ENCODE data around the gene EPHA7. TPM values are rescaled to one million over a fixed set of nuclear protein-coding genes. Genes with fewer than 3 reads are reported as not detected.
A peak's percentile ranks its signal among the peaks of the same experiment; 100 is the strongest.

EPHA7 gene
- total and polyA plus RNA-seq, 8 donors = 0.07 to 0.16 (median 0.09) TPM; not detected in 1

DNA sequence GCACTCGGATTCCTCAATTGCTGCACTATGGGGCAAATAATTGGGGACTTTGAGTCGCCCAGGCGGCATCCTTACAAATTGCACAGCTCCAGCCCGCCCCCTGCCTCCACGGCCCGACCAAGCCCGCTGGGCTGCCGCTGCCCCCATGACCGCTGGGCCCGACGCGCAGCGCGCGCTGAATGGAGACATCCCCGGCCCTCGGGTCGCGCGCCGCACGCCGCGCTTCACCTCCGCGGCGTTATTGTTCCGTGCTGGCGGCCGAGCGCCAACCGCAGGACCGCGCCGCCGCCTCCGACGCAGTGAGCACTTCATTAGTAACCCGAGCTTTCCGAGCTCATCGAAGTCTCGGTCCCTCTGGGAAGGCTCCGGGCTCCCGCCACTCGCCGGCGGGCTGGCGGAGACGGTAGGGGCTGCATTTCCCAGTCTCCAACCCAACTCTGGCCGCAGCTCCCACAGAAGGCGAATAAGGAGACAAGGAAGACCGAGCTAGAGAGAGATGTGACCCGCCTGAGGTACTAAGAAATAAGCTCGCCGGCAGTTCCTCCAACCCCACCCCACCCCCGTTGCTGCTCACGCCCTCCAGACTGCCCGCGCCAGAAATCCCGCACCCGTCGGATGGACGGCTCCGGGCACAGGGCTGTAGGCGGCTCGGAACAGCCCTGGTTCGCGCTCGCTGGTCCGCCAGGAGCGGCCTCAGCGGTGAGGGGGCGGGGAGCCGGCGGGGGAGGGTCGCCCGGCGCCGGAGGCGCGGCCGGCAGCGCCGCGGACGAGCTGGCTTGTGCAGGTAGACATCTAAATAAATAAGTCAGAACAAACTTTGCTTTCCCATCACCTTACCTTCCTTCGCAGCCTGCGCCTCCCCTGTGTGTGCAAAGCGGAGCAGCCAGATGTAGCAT, 703 bp downstream of the EPHA7 start:
- FAIRE-seq (no peak), DNase-seq (peak; percentile 3 to 69 (median 19)), ATAC-seq (peak; percentile 26 to 35 (median 32))
- peaks cover 4 to 81% (median 16%) of the 10 kb centered on the region in 4 donors for H3K27me3 ChIP-seq
- TF ChIP-seq, protein P1, sequence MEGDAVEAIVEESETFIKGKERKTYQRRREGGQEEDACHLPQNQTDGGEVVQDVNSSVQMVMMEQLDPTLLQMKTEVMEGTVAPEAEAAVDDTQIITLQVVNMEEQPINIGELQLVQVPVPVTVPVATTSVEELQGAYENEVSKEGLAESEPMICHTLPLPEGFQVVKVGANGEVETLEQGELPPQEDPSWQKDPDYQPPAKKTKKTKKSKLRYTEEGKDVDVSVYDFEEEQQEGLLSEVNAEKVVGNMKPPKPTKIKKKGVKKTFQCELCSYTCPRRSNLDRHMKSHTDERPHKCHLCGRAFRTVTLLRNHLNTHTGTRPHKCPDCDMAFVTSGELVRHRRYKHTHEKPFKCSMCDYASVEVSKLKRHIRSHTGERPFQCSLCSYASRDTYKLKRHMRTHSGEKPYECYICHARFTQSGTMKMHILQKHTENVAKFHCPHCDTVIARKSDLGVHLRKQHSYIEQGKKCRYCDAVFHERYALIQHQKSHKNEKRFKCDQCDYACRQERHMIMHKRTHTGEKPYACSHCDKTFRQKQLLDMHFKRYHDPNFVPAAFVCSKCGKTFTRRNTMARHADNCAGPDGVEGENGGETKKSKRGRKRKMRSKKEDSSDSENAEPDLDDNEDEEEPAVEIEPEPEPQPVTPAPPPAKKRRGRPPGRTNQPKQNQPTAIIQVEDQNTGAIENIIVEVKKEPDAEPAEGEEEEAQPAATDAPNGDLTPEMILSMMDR (IDR thresholded peaks at IDR 0.05) = no peak
- H3K36me3 ChIP-seq = no peaks in the 10 kb centered on the region
- no peaks in the 10 kb centered on the region for H3K9me3 ChIP-seq
- H3K27ac ChIP-seq = no peak overlapping the region
- WGBS, 2 donors = 0 to 1% methylated on average over 82 to 89 of the region's 89 CpGs
- intact Hi-C loops (cut with DNase I) = no loop called here
- H3K4me1 ChIP-seq = peaks cover 0 to 11% (median 4%) of the 10 kb centered on the region in 3 donors
- H3K4me3 ChIP-seq = peak overlapping the region; percentile 15 to 56 (median 25)

DNA sequence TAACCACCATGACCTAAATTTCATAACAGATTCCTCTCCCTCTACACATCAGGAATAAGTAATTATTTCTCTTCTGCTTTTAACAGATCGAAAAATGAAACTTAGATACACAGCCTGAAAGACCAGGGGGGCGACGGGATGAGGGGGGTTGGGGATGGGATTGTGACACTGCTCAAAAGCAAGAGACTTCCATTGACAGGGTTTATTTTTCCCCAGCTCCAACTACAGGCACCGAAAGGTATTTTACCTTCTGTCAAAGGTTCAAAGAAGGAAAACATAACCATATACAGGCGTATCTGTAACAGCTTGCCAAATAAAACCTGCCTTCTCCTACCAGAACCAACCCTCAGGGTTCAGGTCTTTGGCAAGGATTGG, 1.3 kb downstream of the EPHA7 start:
- TF ChIP-seq, protein P1 (IDR thresholded peaks at IDR 0.05) = no peak
- intact Hi-C loops (cut with DNase I) = no loop called here
- peaks cover 4 to 77% (median 21%) of the 10 kb centered on the region in 4 donors for H3K27me3 ChIP-seq
- H3K4me3 ChIP-seq = peak overlapping the region in 2 of 4 donors; percentile 32 to 56
- H3K4me1 ChIP-seq = peaks cover 0 to 11% (median 4%) of the 10 kb centered on the region in 3 donors
- 3% methylated on average over 5 of the region's 5 CpGs for WGBS, 2 donors
- no peaks in the 10 kb centered on the region for H3K36me3 ChIP-seq
- no peak for ATAC-seq
- no peak for FAIRE-seq
- H3K27ac ChIP-seq = no peak overlapping the region
- no peaks in the 10 kb centered on the region for H3K9me3 ChIP-seq
- no peak for DNase-seq

DNA sequence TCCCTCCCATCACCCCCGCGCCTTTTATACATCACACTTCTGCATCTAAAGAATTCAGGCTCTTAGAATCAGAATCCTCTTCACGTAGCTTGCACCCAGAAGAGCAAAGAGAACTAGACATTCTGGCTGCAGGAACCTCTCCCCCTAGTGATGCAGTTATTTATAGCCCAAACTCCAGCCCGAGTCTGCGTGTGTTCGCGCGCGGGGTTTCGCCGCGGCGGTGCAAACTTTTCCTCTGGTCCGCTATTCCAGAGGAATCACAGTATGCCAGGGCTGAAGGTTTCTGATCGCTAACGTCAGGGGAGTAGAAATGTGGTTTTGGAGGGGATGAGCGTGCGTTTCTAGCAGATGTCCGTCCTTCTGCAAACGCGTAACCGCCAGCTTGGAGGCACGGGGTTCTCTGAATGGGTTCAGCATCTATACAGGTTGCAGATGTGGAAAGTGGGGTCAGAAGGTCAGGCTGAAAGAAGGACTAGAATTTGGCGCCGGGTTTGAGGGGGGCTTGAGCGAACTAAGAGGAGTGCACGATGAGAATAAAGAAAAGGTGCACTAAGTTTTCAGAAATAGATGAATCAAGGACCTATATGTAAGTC, 1.8 kb downstream of the EPHA7 start:
- intact Hi-C loops (cut with DNase I) = no loop called here
- FAIRE-seq = no peak
- peaks cover 4 to 73% (median 20%) of the 10 kb centered on the region in 4 donors for H3K27me3 ChIP-seq
- peak in 3 of 6 donors; percentile 12 to 30 (median 17) for DNase-seq
- TF ChIP-seq, protein P1 (IDR thresholded peaks at IDR 0.05) = no peak
- no peak for ATAC-seq
- no peaks in the 10 kb centered on the region for H3K9me3 ChIP-seq
- H3K27ac ChIP-seq = no peak overlapping the region
- peaks cover 0 to 11% (median 4%) of the 10 kb centered on the region in 3 donors for H3K4me1 ChIP-seq
- peak overlapping the region in 1 of 4 donors; percentile 19 for H3K4me3 ChIP-seq
- WGBS, 2 donors = 1 to 2% methylated on average over 27 of the region's 27 CpGs
- H3K36me3 ChIP-seq = no peaks in the 10 kb centered on the region

DNA sequence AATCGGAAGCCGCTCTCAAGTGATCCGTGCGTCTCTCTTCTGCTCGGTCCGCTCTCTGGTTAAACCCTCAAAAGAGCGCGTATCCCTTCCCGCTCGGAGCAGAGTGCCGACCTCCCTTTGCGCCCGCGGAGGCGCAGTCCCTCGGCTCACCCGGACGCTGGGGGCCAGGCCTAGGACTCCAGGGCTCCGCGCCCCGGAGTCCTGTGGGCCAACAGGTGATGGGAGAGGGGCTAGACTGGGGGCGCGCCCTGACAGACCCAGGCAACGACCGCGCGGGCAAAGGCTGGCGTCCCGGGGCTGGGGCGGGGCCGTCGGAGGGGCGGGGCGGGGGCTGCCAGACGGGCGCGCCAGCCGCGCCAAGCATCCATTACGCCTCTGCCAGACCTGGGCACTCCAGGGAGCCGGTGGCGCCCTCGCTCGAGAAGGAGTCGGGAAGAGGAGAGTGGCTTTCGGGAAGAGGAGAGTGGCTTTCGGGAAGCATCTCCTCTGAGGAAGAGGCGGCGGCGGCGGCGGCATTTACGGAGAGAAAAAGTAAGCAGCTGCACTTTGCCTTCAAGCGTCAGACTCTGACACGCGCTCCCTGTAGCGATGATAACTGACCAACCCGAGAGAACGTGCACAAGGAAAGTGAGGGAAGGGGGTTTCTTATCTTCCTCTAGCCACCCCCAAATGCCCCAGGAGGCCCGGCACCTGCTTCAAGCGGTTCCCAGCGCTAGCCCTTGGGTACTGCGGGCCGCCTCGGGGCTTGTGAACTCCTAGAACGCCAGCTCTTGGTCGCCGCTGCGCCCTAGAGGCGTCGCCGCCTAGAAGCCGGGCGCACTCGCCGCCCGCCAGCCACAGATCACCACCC, 2.6 kb downstream of the EPHA7 start:
- intact Hi-C loops (cut with DNase I) = no loop called here
- Histone ChIP-seq H3K27ac (no peak overlapping the region), H3K27me3 (peaks cover 4 to 73% (median 25%) of the 10 kb centered on the region in 4 donors), H3K9me3 (no peaks in the 10 kb centered on the region), H3K4me3 (peak overlapping the region in 1 of 4 donors; percentile 19), H3K36me3 (no peaks in the 10 kb centered on the region), H3K4me1 (peaks cover 0 to 11% (median 4%) of the 10 kb centered on the region in 3 donors)
- peak in 4 of 6 donors; percentile 9 to 63 (median 34) for DNase-seq
- no peak for FAIRE-seq
- TF ChIP-seq, protein P1 (IDR thresholded peaks at IDR 0.05) = no peak
- no peak for ATAC-seq
- 1 to 2% methylated on average over 67 to 77 of the region's 77 CpGs for WGBS, 2 donors
